Measurements from ENCODE around the gene RASA4B.
A peak's percentile ranks its signal among the peaks of the same experiment; 100 is the strongest.
"Not testable (repeated sequence)": the region's sequence is repeated elsewhere in the genome, so short reads cannot be mapped to it uniquely, and the experiment has no call there.

Gene RASA4B

GRCh38 chr7:102520797-102521196 is 3.2 kb upstream of the RASA4B start:
- H3K27ac Mint-ChIP-seq, H3K36me3 Mint-ChIP-seq, H3K4me1 Mint-ChIP-seq, DNase-seq, CTCF ChIA-PET, H3K9me3 Mint-ChIP-seq, H3K4me3 Mint-ChIP-seq, H3K27me3 Mint-ChIP-seq: not testable (repeated sequence)

GRCh38 chr7:102516951-102517350 is 626 bp downstream of the RASA4B start:
- H3K27me3 Mint-ChIP-seq, H3K36me3 Mint-ChIP-seq, H3K4me3 Mint-ChIP-seq, H3K27ac Mint-ChIP-seq, CTCF ChIA-PET, H3K9me3 Mint-ChIP-seq, H3K4me1 Mint-ChIP-seq, DNase-seq: not testable (repeated sequence)

- H3K27me3 Mint-ChIP-seq, H3K4me1 Mint-ChIP-seq, CTCF ChIA-PET, DNase-seq, H3K9me3 Mint-ChIP-seq, H3K4me3 Mint-ChIP-seq, H3K27ac Mint-ChIP-seq, H3K36me3 Mint-ChIP-seq: not testable (repeated sequence)
Measured at GRCh38 chr7:102515889-102516288, 1.7 kb downstream of the RASA4B start.

GRCh38 chr7:102514881-102515721 is 2.5 kb downstream of the RASA4B start:
- DNase-seq, H3K4me1 Mint-ChIP-seq, H3K27me3 Mint-ChIP-seq, H3K36me3 Mint-ChIP-seq, CTCF ChIA-PET, H3K4me3 Mint-ChIP-seq, H3K27ac Mint-ChIP-seq, H3K9me3 Mint-ChIP-seq: not testable (repeated sequence)

- H3K9me3 Mint-ChIP-seq, H3K4me1 Mint-ChIP-seq, H3K36me3 Mint-ChIP-seq, H3K4me3 Mint-ChIP-seq, H3K27ac Mint-ChIP-seq, CTCF ChIA-PET, H3K27me3 Mint-ChIP-seq: not testable (repeated sequence)
- DNase-seq, result peak; percentile 20
Measured at GRCh38 chr7:102512642-102513221, 4.8 kb downstream of the RASA4B start.

GRCh38 chr7:102511860-102512522 is 5.6 kb downstream of the RASA4B start:
- H3K9me3 Mint-ChIP-seq, H3K4me1 Mint-ChIP-seq, H3K4me3 Mint-ChIP-seq, DNase-seq, H3K27ac Mint-ChIP-seq, H3K27me3 Mint-ChIP-seq, H3K36me3 Mint-ChIP-seq, CTCF ChIA-PET: not testable (repeated sequence)

- H3K9me3 Mint-ChIP-seq, H3K36me3 Mint-ChIP-seq: not testable (repeated sequence)
- DNase-seq, result peak; percentile 13
Measured at GRCh38 chr7:102510575-102510974, 7.0 kb downstream of the RASA4B start.

GRCh38 chr7:102507410-102508088 is 10.0 kb downstream of the RASA4B start:
- H3K36me3 Mint-ChIP-seq, H3K4me1 Mint-ChIP-seq, H3K27ac Mint-ChIP-seq, H3K27me3 Mint-ChIP-seq, DNase-seq, CTCF ChIA-PET, H3K9me3 Mint-ChIP-seq, H3K4me3 Mint-ChIP-seq: not testable (repeated sequence)

More at GRCh38 chr7:102510575-102510974, 7.0 kb downstream of the RASA4B start:
- CTCF ChIA-PET, H3K27me3 Mint-ChIP-seq, H3K27ac Mint-ChIP-seq, H3K4me1 Mint-ChIP-seq, H3K4me3 Mint-ChIP-seq: not testable (repeated sequence)

GRCh38 chr7:102505298-102506185 is 12.0 kb downstream of the RASA4B start:
- H3K27me3 Mint-ChIP-seq, H3K36me3 Mint-ChIP-seq, H3K4me3 Mint-ChIP-seq, CTCF ChIA-PET, DNase-seq, H3K4me1 Mint-ChIP-seq, H3K9me3 Mint-ChIP-seq, H3K27ac Mint-ChIP-seq: not testable (repeated sequence)

- not testable (repeated sequence) for H3K27me3 Mint-ChIP-seq, H3K27ac Mint-ChIP-seq, H3K4me1 Mint-ChIP-seq
Measured at GRCh38 chr7:102503141-102503540, 14.4 kb downstream of the RASA4B start.

GRCh38 chr7:102498321-102498720 is 19.3 kb downstream of the RASA4B start:
- H3K4me1 Mint-ChIP-seq, H3K9me3 Mint-ChIP-seq, H3K4me3 Mint-ChIP-seq, H3K36me3 Mint-ChIP-seq, H3K27ac Mint-ChIP-seq, CTCF ChIA-PET, H3K27me3 Mint-ChIP-seq: not testable (repeated sequence)
- DNase-seq, result peak; percentile 14

More at GRCh38 chr7:102503141-102503540, 14.4 kb downstream of the RASA4B start:
- H3K4me3 Mint-ChIP-seq, CTCF ChIA-PET, H3K36me3 Mint-ChIP-seq, DNase-seq, H3K9me3 Mint-ChIP-seq: not testable (repeated sequence)

- peak; percentile 11 for DNase-seq
- H3K9me3 Mint-ChIP-seq, H3K4me1 Mint-ChIP-seq, CTCF ChIA-PET, H3K27me3 Mint-ChIP-seq, H3K36me3 Mint-ChIP-seq, H3K4me3 Mint-ChIP-seq, H3K27ac Mint-ChIP-seq: not testable (repeated sequence)
Measured at GRCh38 chr7:102497308-102497707, 20.3 kb downstream of the RASA4B start.

GRCh38 chr7:102496861-102497260 is 20.7 kb downstream of the RASA4B start:
- H3K9me3 Mint-ChIP-seq, H3K27ac Mint-ChIP-seq, H3K4me1 Mint-ChIP-seq, CTCF ChIA-PET, H3K36me3 Mint-ChIP-seq, DNase-seq, H3K4me3 Mint-ChIP-seq, H3K27me3 Mint-ChIP-seq: not testable (repeated sequence)
